Measurements from ENCODE around the gene USP13.

- TF ChIP-seq, protein P1, sequence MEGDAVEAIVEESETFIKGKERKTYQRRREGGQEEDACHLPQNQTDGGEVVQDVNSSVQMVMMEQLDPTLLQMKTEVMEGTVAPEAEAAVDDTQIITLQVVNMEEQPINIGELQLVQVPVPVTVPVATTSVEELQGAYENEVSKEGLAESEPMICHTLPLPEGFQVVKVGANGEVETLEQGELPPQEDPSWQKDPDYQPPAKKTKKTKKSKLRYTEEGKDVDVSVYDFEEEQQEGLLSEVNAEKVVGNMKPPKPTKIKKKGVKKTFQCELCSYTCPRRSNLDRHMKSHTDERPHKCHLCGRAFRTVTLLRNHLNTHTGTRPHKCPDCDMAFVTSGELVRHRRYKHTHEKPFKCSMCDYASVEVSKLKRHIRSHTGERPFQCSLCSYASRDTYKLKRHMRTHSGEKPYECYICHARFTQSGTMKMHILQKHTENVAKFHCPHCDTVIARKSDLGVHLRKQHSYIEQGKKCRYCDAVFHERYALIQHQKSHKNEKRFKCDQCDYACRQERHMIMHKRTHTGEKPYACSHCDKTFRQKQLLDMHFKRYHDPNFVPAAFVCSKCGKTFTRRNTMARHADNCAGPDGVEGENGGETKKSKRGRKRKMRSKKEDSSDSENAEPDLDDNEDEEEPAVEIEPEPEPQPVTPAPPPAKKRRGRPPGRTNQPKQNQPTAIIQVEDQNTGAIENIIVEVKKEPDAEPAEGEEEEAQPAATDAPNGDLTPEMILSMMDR (conservative IDR thresholded peaks at IDR 0.05) = no peak
- TF ChIP-seq ZFX (IDR thresholded peaks at IDR 0.05) = no peak
Observed at GRCh38 chr3:179819379-179819778, 166.5 kb downstream of the USP13 start.
